ENCODE measurements around the gene DNAH2. TPM values are rescaled to one million over a fixed set of nuclear protein-coding genes. Genes with fewer than 3 reads are reported as not detected.

The DNAH2 gene
- total and polyA plus RNA-seq, 8 donors: under 0.01 to 8.0 (median 0.24) TPM; not detected in 2

DNA sequence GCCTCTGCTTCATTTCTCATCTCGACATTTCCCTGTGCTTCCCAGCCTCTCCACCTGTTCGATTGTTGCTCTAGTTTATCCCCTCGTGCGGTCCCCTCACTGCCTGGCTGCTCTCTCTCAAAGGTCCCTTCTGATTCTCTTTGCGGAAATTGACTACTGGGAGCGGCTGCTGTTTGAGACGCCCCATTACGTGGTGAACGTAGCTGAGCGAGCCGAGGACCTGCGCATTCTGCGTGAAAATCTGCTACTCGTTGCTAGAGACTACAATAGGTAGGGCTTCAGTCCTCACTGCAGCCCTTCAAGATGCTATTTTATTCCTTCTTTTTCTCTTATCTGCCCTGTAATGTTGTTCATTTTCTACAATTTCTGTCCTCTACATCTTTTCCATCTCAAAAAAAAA is 39.4 kb downstream of the DNAH2 start:
- intact Hi-C loops (cut with DNase I; ENCODE audit: low total_unique reads): no loop called here
- no peak overlapping the region for H3K27ac ChIP-seq
- H3K4me3 ChIP-seq: no peak overlapping the region
- H3K9me3 ChIP-seq: no peaks in the 10 kb centered on the region
- TF ChIP-seq EP300 (IDR thresholded peaks at IDR 0.05): no peak
- no peak for TF ChIP-seq POLR2A (IDR thresholded peaks at IDR 0.05)
- TF ChIP-seq, protein P1, sequence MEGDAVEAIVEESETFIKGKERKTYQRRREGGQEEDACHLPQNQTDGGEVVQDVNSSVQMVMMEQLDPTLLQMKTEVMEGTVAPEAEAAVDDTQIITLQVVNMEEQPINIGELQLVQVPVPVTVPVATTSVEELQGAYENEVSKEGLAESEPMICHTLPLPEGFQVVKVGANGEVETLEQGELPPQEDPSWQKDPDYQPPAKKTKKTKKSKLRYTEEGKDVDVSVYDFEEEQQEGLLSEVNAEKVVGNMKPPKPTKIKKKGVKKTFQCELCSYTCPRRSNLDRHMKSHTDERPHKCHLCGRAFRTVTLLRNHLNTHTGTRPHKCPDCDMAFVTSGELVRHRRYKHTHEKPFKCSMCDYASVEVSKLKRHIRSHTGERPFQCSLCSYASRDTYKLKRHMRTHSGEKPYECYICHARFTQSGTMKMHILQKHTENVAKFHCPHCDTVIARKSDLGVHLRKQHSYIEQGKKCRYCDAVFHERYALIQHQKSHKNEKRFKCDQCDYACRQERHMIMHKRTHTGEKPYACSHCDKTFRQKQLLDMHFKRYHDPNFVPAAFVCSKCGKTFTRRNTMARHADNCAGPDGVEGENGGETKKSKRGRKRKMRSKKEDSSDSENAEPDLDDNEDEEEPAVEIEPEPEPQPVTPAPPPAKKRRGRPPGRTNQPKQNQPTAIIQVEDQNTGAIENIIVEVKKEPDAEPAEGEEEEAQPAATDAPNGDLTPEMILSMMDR (IDR thresholded peaks at IDR 0.05): no peak
- no peak for TF ChIP-seq POLR2AphosphoS5 (IDR thresholded peaks at IDR 0.05)
- DNase-seq: no peak
- peaks cover 0 to 11% (median 0%) of the 10 kb centered on the region in 3 donors for H3K27me3 ChIP-seq
- 86 to 92% (median 88%) methylated on average over 14 of the region's 14 CpGs for WGBS, 5 donors
- H3K4me1 ChIP-seq: no peaks in the 10 kb centered on the region
- no peaks in the 10 kb centered on the region for H3K36me3 ChIP-seq

DNA sequence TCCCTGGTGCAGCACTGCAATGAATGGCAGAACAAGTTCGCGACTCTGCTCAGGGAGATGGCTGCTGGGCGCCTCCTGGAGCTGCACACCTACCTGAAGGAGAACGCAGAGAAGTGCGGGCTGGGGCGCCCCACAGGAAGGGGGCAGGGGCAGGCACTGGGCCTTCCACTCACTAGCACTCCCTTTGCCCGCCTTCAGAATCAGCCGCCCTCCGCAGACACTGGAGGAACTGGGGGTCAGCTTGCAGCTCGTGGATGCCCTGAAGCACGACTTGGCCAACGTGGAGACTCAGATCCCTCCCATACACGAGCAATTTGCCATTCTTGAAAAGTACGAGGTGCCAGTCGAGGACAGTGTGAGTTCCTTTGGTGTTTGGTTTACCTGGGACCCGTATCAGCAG is 46.4 kb downstream of the DNAH2 start:
- WGBS, 5 donors: 85 to 88% (median 86%) methylated on average over 12 to 16 of the region's 16 CpGs
- Histone ChIP-seq H3K27ac (no peak overlapping the region), H3K36me3 (no peaks in the 10 kb centered on the region), H3K4me1 (no peaks in the 10 kb centered on the region), H3K4me3 (no peak overlapping the region), H3K9me3 (no peaks in the 10 kb centered on the region), H3K27me3 (peaks cover 0 to 7% (median 0%) of the 10 kb centered on the region in 3 donors)
- TF ChIP-seq, protein P1 (IDR thresholded peaks at IDR 0.05): no peak
- TF ChIP-seq EP300 (IDR thresholded peaks at IDR 0.05) (no peak), POLR2A (IDR thresholded peaks at IDR 0.05) (no peak)
- intact Hi-C loops (cut with DNase I; ENCODE audit: low total_unique reads): no loop called here
- DNase-seq: no peak

DNA sequence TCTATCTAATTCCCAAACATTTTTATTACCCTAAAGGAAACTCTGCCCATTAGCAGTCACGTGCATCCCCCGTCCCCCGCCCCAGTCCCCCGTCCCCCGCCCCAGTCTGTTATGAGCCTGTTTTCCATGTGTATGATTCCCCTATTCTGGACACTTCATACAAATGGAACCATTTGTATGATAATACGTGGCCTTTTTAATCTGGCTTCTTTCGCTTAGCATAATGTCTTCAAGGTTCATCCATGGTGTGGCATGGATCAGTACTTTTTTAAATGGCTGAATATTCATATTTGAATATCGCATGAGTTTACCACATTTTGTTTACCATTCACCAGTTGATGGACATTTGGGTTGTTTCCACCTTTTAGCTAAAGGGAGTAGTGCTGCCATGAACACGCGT is 49.5 kb downstream of the DNAH2 start:
- H3K27ac ChIP-seq: no peak overlapping the region
- no peaks in the 10 kb centered on the region for H3K9me3 ChIP-seq
- no peak for TF ChIP-seq POLR2A (IDR thresholded peaks at IDR 0.05)
- no peak for TF ChIP-seq POLR2AphosphoS5 (IDR thresholded peaks at IDR 0.05)
- no peak for TF ChIP-seq EP300 (IDR thresholded peaks at IDR 0.05)
- TF ChIP-seq, protein P1 (IDR thresholded peaks at IDR 0.05): no peak
- no peak overlapping the region for H3K4me3 ChIP-seq
- H3K36me3 ChIP-seq: no peaks in the 10 kb centered on the region
- DNase-seq: no peak
- H3K27me3 ChIP-seq: peaks cover 0 to 22% (median 0%) of the 10 kb centered on the region in 3 donors
- WGBS, 5 donors: 80 to 86% (median 82%) methylated on average over 10 of the region's 10 CpGs
- no peaks in the 10 kb centered on the region for H3K4me1 ChIP-seq
- intact Hi-C loops (cut with DNase I; ENCODE audit: low total_unique reads): no loop called here

DNA sequence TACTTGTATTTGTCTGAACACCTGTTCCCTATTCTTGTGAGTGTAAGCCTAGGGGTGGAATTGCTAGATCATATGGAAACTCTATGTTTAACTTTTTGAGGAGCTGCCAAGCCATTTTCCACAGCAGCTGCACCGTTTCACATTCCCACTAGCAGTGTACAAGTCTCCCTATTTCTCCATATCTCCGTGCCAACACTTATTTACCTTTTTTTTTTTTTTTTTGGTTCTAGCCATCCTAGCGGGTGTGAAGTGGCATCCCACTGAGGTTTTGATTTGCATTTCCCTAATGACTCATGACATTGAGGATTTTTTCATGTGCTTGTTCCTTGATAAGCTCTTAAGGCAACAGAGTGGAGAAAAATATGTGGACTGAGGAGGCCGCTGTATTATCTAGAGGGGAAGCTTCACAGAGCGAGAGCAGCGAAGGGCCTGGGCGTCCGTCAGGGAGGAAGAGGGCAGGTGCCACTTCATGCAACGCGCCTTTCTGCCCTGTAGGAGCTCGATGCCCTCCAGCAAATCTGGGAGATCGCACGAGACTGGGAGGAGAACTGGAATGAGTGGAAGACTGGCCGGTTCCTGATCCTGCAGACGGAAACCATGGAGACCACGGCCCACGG is 50.0 kb downstream of the DNAH2 start:
- peak in 1 of 2 donors; percentile 67 for DNase-seq
- Histone ChIP-seq H3K4me1 (no peaks in the 10 kb centered on the region), H3K27me3 (peaks cover 0 to 24% (median 0%) of the 10 kb centered on the region in 3 donors), H3K36me3 (no peaks in the 10 kb centered on the region), H3K27ac (no peak overlapping the region), H3K9me3 (no peaks in the 10 kb centered on the region), H3K4me3 (no peak overlapping the region)
- WGBS, 5 donors: 51 to 63% (median 57%) methylated on average over 17 of the region's 17 CpGs
- no peak for TF ChIP-seq POLR2A (IDR thresholded peaks at IDR 0.05)
- no peak for TF ChIP-seq POLR2AphosphoS5 (IDR thresholded peaks at IDR 0.05)
- no peak for TF ChIP-seq EP300 (IDR thresholded peaks at IDR 0.05)
- TF ChIP-seq, protein P1 (IDR thresholded peaks at IDR 0.05): no peak
- intact Hi-C loops (cut with DNase I; ENCODE audit: low total_unique reads): no loop called here
